ACHN (cell line): ENCODE results near the gene BCAS3.
"Not testable (repeated sequence)": the region's sequence is repeated elsewhere in the genome, so short reads cannot be mapped to it uniquely, and the experiment has no call there.

Source experiments
- DNase-seq: peaks from one replicate; pipeline ENCODE4 v3.0.0-alpha.2; 2015
- in situ Hi-C: cut with HindIII; loops from 2 replicates; pipeline ENCODE4 v1.10.0; 2017; ENCODE audit warnings: low sequenced_read_pairs, low pct_ligation_motif_present, low pct_unique_long_range_greater_than_20kb

Gene BCAS3

DNA sequence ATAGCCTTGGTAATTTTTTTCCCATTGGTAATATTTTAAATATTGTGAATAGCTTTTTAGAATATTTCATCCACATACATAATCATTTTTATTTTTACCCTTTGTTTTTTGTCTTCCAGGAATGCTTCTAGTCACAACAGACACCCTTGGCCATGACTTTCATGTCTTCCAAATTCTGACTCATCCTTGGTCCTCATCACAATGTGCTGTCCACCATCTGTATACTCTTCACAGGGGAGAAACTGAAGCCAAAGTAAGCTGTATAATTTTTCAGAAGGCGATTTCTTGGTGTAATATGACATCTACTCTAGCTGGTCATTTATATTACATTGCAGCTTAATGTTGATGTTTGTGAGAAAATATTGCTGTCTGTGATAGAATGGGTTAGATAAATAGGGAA is 269.4 kb downstream of the BCAS3 start:
- in situ Hi-C loops, result no loop called here
- DNase-seq, result no peak

- DNase-seq, result no peak
- in situ Hi-C loops, result no loop called here
These were observed 269.9 kb downstream of the BCAS3 start for GRCh38 chr17:60947543-60947942.

- DNase-seq, result no peak
- in situ Hi-C loops, result no loop called here
These were observed 275.1 kb downstream of the BCAS3 start for GRCh38 chr17:60952747-60953146.

DNA sequence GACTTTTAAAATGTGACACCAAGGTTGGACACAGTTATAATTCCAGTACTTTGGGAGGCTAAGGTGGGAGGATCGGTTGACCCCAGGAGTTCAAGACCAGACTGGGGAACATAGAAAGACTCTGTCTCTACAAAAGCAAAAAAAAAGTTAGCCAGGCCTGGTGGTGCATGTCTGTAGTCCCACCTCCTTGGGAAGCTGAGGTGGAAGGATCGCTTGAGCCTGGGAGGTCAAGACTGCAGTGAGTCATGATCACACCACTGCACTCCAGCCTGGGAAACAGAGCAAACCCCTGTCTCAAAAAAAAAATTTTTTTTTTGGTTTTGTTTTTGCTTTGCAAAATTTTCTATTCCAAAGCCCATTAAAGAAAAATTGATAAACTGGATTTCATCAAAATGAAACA is 281.4 kb downstream of the BCAS3 start:
- DNase-seq, result peak; percentile 8
- in situ Hi-C loops, result no loop called here

DNA sequence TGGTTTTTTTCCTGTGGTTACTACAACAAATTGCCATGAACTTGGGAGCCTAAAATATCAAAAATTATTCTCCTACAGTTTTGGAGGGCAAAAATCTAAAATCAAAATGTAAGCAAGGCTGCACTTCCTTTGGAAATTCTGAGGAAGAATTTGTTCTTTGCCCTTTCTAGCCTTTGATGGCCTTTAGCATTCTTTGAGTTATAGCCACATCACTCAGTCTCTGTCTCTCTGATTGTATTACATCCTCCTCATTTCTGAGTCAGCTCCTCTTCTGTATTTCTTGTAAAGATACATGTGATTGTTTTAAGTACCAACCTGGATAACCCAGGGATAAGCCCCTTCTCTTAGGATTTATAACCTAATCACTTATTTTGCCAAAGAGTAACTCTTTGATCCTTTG is 282.0 kb downstream of the BCAS3 start:
- in situ Hi-C loops, result no loop called here
- DNase-seq, result no peak

DNA sequence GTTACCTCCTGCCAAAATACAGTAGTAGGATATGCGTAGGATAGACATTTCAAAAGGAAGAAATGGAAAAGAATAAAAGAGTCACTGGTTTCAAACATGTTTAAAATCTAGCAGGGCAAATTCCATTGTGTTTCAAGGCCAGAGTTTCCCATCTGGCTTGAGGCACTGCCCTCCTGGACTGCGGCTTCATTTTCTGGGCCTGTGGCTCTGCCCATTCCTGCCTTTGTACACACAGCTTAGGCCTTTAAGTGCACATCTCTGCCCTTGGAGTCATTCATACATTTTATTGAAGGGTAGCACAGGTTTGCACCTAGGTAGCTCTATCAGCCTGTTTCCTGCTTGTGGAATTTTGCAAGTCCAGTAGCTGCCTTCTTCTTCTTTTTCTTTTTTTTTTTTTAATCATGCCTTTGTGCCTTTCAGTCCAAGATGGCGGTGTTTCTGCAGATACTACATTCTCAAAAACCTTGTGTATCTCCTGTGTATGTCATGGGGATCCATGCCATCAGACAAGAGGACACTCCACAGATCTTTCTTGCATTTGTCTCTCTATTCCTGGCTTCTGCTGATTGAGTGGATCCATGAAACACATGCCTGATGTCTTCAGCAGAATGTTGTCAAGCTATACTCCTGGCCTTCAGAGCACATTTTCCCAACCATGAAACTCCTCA is 282.9 kb downstream of the BCAS3 start:
- DNase-seq, result no peak
- in situ Hi-C loops, result no loop called here

DNA sequence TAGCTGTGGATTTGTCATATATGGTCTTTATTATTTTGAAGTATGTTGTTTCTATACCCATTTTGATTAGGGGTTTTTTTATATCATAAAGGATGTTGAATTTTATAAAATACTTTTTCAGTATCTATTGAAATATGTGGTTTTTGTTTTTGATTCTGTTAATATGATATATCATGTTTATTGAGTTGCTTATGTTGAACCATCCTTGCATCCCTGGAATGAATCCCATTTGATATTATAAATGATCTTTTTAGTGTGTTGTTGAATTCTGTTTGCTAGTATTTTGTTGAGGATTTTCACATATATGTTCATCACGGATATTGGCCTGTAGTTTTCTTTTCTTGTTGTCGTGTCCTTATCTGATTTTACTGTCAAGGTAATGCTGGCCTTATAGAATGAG is 286.5 kb downstream of the BCAS3 start:
- in situ Hi-C loops, result no loop called here
- DNase-seq, result no peak

DNA sequence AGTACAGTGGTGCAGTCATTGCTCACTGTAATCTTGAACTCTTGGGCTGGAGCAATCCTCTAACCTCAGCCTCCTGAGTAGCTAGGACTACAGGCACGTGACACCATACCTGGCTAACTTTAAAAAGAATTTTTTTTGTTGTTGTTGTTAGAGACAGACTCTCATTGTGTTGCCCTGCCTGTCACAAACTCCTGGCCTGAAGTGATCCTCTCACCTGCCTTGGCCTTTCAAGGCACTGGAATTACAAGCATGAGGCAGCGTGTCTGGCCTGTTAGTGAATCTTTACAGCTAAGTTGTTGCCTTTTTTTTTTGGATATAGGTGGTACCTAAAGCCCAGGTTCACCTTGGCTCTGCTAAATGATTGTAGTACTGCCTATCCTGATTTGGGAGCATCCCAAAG is 290.6 kb downstream of the BCAS3 start:
- in situ Hi-C loops, result no loop called here
- DNase-seq, result no peak

DNA sequence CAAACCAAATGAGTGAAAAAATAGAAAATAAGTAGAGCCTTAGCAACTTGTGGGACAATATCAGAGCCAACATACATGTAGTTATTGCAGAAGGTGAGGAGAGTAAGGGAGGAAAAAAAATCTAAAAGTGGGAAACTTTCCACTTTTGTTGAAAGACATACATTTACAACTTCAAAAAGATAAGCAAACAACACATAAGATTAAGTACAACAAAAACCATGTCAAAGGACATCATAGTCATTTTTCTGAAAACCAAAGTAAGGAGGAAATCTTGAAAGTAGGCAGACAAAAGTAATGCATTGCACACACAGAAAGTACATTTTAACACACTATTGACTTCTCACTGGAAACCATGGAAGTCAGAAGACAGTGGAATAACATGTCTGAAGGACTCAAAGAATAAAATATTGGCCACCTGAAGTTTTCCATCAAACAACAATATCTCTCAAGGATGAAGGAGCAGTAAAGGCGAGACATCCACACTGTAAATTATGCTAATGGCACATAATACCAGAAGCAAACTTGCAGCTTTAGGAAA is 291.9 kb downstream of the BCAS3 start:
- DNase-seq, result no peak
- in situ Hi-C loops, result no loop called here

DNA sequence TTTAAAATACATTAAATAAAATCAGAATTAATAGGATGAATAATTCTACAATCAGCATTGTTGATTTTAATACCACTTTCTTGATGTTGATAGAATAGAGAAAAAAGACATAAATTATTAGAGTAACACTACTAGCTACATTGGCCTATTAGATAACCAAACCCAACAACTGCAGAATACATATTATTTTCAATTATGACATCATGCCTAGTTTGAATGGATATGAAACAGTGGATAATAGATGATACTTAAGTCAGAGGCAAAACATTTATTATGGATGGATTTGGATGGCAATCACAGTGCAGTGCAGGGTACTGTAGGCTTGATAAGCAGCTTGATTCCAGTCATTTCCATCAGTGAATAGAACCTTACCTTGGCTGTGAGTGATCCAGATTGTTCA is 293.1 kb downstream of the BCAS3 start:
- no peak for DNase-seq
- in situ Hi-C loops, result no loop called here

DNA sequence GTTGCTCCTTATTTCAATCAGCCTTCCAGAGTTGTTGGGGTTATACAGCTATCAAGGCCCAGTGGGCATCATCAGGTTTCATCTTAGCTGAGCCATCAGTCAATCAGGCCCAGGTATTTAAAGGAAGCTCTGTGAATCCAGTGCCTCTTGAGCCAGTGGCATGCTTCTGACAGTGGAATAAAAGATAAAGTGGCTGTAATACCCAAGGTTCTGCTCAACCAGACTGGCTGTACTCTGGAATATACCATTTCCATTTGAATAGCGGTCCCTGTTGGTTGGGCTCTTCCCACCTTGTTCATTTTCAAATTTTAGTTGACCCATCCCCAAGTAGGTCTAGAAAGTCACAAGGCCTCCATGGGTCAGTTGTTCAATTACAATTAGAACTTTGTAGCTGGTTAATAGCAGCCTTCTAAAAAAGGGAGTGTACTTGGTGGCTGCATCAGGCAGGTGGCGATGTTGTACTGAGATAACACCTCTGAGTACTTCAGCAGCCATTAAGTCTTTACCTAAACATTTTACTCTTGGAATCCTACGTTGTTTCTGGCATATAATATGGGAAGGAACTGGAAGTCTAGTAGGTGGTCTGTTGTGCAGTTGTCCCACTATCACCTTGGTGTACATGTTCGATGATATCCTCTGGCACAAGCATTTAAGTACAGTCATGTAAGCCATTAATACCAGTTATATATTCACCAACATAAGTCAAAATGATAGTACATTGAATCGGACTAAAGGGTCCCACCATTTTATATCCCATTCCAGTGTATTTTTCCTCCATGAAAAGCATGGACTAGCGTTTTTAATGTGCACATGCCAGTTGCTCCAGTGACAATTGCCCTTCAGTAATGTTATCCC is 294.1 kb downstream of the BCAS3 start:
- in situ Hi-C loops, result no loop called here
- DNase-seq, result peak; percentile 60

GRCh38 chr17:60976861-60977260 is 299.2 kb downstream of the BCAS3 start:
- DNase-seq, in situ Hi-C loops: not testable (repeated sequence)

GRCh38 chr17:60989379-60989778 is 311.7 kb downstream of the BCAS3 start:
- in situ Hi-C loops, result no loop called here
- no peak for DNase-seq

DNA sequence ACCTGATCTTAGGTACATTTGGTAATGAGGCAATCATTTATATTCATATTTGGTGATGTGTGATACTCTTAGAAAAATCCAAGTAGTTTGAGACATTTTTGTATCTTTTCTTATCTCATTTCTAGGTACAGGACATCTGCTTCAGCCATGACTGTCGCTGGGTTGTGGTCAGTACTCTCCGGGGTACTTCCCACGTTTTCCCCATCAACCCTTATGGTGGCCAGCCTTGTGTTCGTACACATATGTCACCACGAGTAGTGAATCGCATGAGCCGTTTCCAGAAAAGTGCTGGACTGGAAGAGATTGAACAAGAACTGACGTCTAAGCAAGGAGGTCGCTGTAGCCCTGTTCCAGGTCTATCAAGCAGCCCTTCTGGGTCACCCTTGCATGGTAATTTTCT is 312.2 kb downstream of the BCAS3 start:
- no peak for DNase-seq

DNA sequence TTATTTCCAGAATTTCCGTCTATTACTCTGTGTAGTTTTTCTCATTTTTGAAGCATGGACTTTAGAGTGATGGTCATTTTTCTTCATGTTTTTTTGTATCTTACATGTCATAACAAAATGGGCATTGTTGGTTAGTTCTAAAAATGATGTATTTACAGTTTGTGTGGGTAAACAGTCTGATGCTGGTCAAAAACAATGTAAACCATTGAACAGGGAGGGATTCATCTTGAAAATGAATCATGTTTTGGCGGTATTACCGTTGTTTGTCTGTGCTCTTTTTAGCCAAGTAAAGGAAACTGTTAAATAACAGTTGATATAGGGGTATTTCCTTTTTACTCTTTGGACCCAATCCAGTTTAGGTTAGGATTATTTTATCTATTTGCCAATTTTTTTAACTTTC is 315.8 kb downstream of the BCAS3 start:
- DNase-seq, result no peak
- in situ Hi-C loops, result no loop called here

More for the DNA sequence above, 312.2 kb downstream of the BCAS3 start:
- in situ Hi-C loops, result no loop called here

- in situ Hi-C loops, result no loop called here
- no peak for DNase-seq
These were observed 318.0 kb downstream of the BCAS3 start for GRCh38 chr17:60995680-60996079.

DNA sequence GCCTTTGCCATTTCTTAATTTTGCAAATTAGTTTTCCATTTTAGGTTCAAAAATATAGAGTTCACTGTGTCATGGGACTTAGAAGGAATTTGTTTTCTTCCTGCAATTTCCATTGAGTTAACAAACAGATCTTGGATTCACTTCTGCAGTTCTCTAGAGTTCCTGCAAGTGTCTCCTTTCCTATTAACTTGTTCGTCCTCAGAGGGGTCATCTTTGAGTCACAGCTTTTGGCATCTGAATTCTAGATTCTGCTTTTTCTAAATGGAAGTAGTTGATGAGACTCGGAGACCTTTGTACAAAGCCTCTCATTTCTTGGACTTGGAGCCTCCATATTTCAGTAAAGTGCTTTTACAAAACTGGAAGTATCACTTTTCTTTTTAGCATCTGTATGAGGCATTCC is 323.3 kb downstream of the BCAS3 start:
- DNase-seq, result peak; percentile 42
- in situ Hi-C loops, result no loop called here

GRCh38 chr17:61002316-61002736 is 324.7 kb downstream of the BCAS3 start:
- DNase-seq, result peak; percentile 63
- in situ Hi-C loops, result no loop called here

- in situ Hi-C loops, result no loop called here
- DNase-seq, result no peak
These were observed 327.7 kb downstream of the BCAS3 start for GRCh38 chr17:61005358-61005757.

- in situ Hi-C loops, DNase-seq: not testable (repeated sequence)
These were observed 328.3 kb downstream of the BCAS3 start for GRCh38 chr17:61005958-61006357.
